SU-DHL-6 (cell line): ENCODE results near the gene TIMM44.

Source experiments
- H2AFZ ChIP-seq: fragments of 200-600 bp; sonication (generic); 2 replicates; pipeline ENCODE4 v1.6.1; 2014; ENCODE audit warnings: low read depth, mild to moderate bottlenecking, moderate library complexity, mixed read lengths, antibody characterized with exemption, low read length; ENCODE audit not compliant: severe bottlenecking
- H3F3A ChIP-seq: fragments of 200-600 bp; shearing (Covaris generic); 2 replicates; pipeline ENCODE4 v1.6.0; 2016; ENCODE audit warnings: antibody characterized with exemption, mild to moderate bottlenecking; ENCODE audit not compliant: insufficient read depth
- H3K27ac ChIP-seq: fragments of 200-600 bp; sonication (generic); 2 replicates; pipeline ENCODE4 v1.5.1; 2016; ENCODE audit warnings: low read depth, mild to moderate bottlenecking, low read length, moderate library complexity, mixed read lengths
- H3K27me3 ChIP-seq: fragments of 200-600 bp; sonication (generic), shearing (Covaris generic); 2 replicates; pipeline ENCODE4 v1.6.0; 2014; ENCODE audit warnings: mild to moderate bottlenecking, low read length
- H3K36me3 ChIP-seq: fragments of 200-600 bp; sonication (generic); 2 replicates; pipeline ENCODE4 v1.6.1; 2014; ENCODE audit warnings: mild to moderate bottlenecking, low read length, mixed read lengths
- H3K4me2 ChIP-seq: fragments of 300-600, 200-600 bp; shearing (Covaris generic), sonication (generic); 2 replicates; pipeline ENCODE4 v1.6.0; 2014; ENCODE audit warnings: low read length, low read depth, mild to moderate bottlenecking; ENCODE audit not compliant: poor library complexity, severe bottlenecking
- H3K4me3 ChIP-seq: fragments of 200-600 bp; sonication (generic); 2 replicates; pipeline ENCODE4 v1.5.1; 2014; ENCODE audit warnings: antibody characterized with exemption, low read length, mild to moderate bottlenecking, mixed read lengths; ENCODE audit not compliant: insufficient read depth, poor library complexity, severe bottlenecking
- H3K79me2 ChIP-seq: fragments of 200-600 bp; sonication (generic); 2 replicates; pipeline ENCODE4 v1.6.1; 2014; ENCODE audit warnings: mild to moderate bottlenecking, low read length, moderate library complexity; ENCODE audit not compliant: insufficient read depth
- H3K9ac ChIP-seq: fragments of 200-600 bp; sonication (generic); 2 replicates; pipeline ENCODE4 v1.7.0; 2014; ENCODE audit warnings: mild to moderate bottlenecking, low read length
- H3K9me2 ChIP-seq: fragments of 200-600 bp; sonication (generic); replicated peaks from 2 replicates; pipeline ENCODE4 v1.6.1; 2014; ENCODE audit warnings: low read length; ENCODE audit not compliant: insufficient read depth
- H3K9me3 ChIP-seq: fragments of 200-600 bp; sonication (generic); 2 replicates; pipeline ENCODE4 v1.6.1; 2014; ENCODE audit warnings: low read length, mixed read lengths; ENCODE audit not compliant: insufficient read depth
- H4K20me1 ChIP-seq: fragments of 200-600 bp; sonication (generic); 2 replicates; pipeline ENCODE4 v1.6.1; 2014; ENCODE audit warnings: low read depth, mild to moderate bottlenecking, antibody characterized with exemption, low read length, moderate library complexity, mixed read lengths
- EZH2phosphoT487 ChIP-seq: fragments of 200-600 bp; sonication (generic), shearing (Covaris generic); conservative IDR thresholded peaks from 2 replicates; pipeline ENCODE4 v1.6.1; 2018; ENCODE audit warnings: mild to moderate bottlenecking, antibody characterized with exemption, low read length, moderate library complexity, mixed read lengths
- TF ChIP-seq, protein P1 (sequence below): fragments of 200-600 bp; sonication (generic); IDR thresholded peaks from one replicate; pipeline ENCODE4 v1.5.1; 2017; ENCODE audit warnings: antibody characterized with exemption, mild to moderate bottlenecking, low read length, moderate library complexity; ENCODE audit not compliant: insufficient read depth, poor library complexity, severe bottlenecking

The TIMM44 gene

DNA sequence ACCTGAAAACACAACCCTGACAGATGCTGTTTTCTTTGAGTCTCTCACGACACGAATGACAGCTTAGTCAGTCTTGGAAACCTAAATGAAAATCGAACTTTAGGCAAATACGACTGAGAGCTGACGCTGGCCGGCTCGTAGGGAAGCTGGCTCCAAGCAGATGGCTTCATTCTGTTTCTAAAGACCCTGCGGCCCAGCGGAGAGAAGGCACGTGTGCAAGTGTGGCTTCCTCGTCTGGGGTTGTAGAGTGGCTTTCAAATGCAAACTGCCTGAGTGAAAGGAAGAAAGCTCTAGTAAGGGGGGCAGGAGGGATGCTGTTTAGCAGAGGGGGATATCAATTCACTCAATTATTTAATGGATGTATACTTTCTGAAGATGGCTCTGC, 26.1 kb upstream of the TIMM44 start:
- Histone ChIP-seq H3K27ac (no peak overlapping the region), H3K4me2 (no peak overlapping the region), H3K36me3 (peaks cover 7% of the 10 kb centered on the region; the same call in 1 of the 2 replicates), H3K27me3 (no peaks in the 10 kb centered on the region), H3F3A (no peaks in the 10 kb centered on the region), H3K9me3 (no peaks in the 10 kb centered on the region), H3K9ac (no peak overlapping the region), H3K9me2 (no peaks in the 10 kb centered on the region), H4K20me1 (no peaks in the 10 kb centered on the region), H3K4me3 (no peak overlapping the region), H2AFZ (no peak overlapping the region), H3K79me2 (no peaks in the 10 kb centered on the region)
- TF ChIP-seq, protein P1, sequence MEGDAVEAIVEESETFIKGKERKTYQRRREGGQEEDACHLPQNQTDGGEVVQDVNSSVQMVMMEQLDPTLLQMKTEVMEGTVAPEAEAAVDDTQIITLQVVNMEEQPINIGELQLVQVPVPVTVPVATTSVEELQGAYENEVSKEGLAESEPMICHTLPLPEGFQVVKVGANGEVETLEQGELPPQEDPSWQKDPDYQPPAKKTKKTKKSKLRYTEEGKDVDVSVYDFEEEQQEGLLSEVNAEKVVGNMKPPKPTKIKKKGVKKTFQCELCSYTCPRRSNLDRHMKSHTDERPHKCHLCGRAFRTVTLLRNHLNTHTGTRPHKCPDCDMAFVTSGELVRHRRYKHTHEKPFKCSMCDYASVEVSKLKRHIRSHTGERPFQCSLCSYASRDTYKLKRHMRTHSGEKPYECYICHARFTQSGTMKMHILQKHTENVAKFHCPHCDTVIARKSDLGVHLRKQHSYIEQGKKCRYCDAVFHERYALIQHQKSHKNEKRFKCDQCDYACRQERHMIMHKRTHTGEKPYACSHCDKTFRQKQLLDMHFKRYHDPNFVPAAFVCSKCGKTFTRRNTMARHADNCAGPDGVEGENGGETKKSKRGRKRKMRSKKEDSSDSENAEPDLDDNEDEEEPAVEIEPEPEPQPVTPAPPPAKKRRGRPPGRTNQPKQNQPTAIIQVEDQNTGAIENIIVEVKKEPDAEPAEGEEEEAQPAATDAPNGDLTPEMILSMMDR: no peak
- no peak for TF ChIP-seq EZH2phosphoT487

DNA sequence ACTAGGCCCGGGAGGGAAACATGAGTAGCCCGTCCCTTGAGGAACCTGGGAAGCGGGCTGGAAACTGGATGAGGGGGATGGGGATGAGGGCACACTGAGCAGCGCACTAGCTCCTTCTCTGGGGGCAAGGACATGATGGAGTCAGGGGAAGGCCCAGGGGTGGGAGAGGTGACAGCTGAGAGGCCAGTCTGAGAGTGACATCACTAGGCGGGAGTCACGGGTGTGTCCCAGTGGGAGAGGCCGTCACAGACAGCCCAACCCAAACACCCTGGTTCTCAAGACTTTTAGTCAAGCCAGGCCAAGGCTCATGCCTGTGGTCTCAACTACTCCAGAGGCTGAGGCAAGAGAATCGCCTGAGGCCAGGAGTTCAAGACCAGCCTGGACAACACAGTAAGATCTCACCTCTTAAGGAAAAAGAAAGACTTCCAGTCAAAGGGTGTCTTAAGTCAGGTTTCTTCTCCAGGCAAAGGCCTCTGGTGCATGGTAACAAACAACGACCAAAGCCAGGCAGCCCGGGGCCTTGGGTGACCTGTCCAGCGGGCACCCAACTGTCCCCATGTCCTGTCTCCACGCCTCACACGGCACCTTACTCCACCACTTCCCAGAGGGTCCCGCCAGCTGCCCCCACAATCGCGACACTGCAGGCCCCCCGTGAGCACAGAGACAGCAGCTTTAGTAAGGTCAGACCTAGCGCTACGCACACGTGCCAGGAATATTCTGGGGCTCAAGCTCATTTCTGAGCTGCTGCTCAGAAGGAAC, 25.5 kb upstream of the TIMM44 start:
- TF ChIP-seq, protein P1: no peak
- TF ChIP-seq EZH2phosphoT487: no peak
- no peak overlapping the region for H3K27ac ChIP-seq
- no peaks in the 10 kb centered on the region for H3K9me2 ChIP-seq
- H3K79me2 ChIP-seq: no peaks in the 10 kb centered on the region
- peaks cover 7% of the 10 kb centered on the region; the same call in 1 of the 2 replicates for H3K36me3 ChIP-seq
- no peaks in the 10 kb centered on the region for H3K9me3 ChIP-seq
- no peak overlapping the region for H3K9ac ChIP-seq
- no peaks in the 10 kb centered on the region for H4K20me1 ChIP-seq
- no peaks in the 10 kb centered on the region for H3K27me3 ChIP-seq
- H3F3A ChIP-seq: no peaks in the 10 kb centered on the region
- no peak overlapping the region for H2AFZ ChIP-seq
- no peak overlapping the region for H3K4me3 ChIP-seq
- no peak overlapping the region for H3K4me2 ChIP-seq

DNA sequence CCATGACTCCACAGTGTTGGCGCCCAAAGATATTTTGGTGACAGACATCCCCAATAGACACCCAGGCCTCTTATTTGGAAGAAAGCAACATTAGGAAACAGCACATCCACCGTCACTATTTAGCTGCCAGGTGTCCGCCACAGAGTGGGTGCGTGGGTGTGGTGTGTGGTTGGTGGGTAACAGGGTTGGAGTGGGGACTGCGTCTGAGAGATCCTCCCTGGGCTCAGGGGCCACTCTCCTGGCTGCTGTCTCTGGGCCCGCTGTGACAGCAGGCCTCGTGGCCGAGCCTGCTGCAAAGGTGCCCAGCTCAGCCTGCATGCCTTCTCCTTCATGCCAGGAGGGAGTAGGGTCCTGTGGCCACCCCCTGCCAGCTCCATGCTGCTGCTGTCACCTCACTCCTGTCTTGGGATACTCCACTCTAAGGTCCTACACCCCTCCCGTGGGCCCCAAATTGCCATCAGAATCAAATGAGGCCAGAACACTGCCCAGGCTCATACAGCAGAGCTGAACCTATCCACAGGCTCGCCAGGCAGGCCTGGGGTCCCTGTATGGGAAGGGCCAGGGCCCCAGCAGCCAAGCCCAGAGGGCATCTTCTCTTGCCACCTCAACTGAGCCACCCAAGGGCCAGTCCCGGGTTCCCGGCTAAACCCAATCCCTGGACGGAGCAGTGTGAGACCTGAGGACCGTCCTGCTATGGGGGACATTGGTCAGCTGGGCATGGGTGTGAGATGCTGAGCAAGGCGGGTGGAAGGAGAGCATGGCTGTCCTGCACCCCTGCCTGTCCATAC, 24.7 kb upstream of the TIMM44 start:
- no peaks in the 10 kb centered on the region for H4K20me1 ChIP-seq
- no peaks in the 10 kb centered on the region for H3F3A ChIP-seq
- TF ChIP-seq EZH2phosphoT487: no peak
- TF ChIP-seq, protein P1: no peak
- H3K27ac ChIP-seq: no peak overlapping the region
- H3K4me3 ChIP-seq: no peak overlapping the region
- peaks cover 7% of the 10 kb centered on the region; the same call in 1 of the 2 replicates for H3K36me3 ChIP-seq
- no peaks in the 10 kb centered on the region for H3K27me3 ChIP-seq
- no peak overlapping the region for H3K4me2 ChIP-seq
- no peak overlapping the region for H2AFZ ChIP-seq
- H3K9ac ChIP-seq: no peak overlapping the region
- no peaks in the 10 kb centered on the region for H3K9me3 ChIP-seq
- H3K79me2 ChIP-seq: no peaks in the 10 kb centered on the region
- H3K9me2 ChIP-seq: no peaks in the 10 kb centered on the region
